Measurements from ENCODE around the gene ARHGAP33. TPM values are rescaled to one million over a fixed set of nuclear protein-coding genes. Genes with fewer than 3 reads are reported as not detected.

Gene ARHGAP33
- total RNA-seq, 1 donor = 2.2 TPM

DNA sequence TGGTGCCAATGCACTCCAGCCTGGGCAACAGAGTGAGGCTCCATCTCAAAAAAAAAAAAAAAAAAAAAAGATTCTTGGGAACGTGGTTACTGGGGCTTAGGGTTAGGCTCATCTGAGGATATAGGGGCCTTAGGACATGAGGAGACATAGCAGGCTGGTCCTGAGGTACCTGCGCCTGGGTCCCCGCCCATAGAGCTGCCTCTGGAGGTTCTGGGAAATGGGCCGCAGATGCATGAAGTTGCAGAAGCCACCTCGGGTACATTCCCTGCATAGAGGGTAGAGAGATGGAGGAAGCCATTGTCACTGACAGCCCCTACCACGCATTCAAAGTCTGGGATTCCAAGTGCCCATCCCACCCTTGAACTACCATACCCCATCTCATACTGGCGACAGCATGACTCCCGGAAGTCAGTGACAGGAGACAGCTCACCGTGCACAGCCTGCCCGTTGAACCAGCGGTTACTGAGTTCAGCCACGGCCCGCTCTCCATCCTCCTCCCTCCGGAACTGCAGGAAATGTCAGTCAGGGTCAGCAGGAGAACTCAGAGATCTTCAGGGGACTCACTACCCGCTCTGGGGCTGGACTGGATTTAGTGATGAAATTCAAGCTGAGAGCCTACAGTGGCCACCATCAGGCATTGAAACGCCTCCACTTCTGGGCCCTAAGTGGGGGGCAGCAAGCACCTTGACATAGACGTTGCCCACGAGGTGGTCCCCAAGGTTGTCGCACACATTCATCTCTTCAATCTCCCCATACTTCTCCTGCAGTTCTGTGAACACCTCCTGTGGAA lies 31.5 kb upstream of the ARHGAP33 start:
- no peaks in the 10 kb centered on the region for H3K9me3 ChIP-seq (ENCODE audit: low read depth, low read length)
- H3K4me2 ChIP-seq (ENCODE audit: insufficient read depth, low read length) = peak overlapping the region; percentile 97
- no peak overlapping the region for H2AFZ ChIP-seq (ENCODE audit: low read length)
- peaks cover 4% of the 10 kb centered on the region for H4K20me1 ChIP-seq (ENCODE audit: insufficient read depth, low read length)
- TF ChIP-seq, protein P1, sequence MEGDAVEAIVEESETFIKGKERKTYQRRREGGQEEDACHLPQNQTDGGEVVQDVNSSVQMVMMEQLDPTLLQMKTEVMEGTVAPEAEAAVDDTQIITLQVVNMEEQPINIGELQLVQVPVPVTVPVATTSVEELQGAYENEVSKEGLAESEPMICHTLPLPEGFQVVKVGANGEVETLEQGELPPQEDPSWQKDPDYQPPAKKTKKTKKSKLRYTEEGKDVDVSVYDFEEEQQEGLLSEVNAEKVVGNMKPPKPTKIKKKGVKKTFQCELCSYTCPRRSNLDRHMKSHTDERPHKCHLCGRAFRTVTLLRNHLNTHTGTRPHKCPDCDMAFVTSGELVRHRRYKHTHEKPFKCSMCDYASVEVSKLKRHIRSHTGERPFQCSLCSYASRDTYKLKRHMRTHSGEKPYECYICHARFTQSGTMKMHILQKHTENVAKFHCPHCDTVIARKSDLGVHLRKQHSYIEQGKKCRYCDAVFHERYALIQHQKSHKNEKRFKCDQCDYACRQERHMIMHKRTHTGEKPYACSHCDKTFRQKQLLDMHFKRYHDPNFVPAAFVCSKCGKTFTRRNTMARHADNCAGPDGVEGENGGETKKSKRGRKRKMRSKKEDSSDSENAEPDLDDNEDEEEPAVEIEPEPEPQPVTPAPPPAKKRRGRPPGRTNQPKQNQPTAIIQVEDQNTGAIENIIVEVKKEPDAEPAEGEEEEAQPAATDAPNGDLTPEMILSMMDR (IDR thresholded peaks at IDR 0.05; ENCODE audit: extremely low read depth, low read depth, low read length) = no peak
- H3K4me1 ChIP-seq (ENCODE audit: insufficient read depth, low read length) = peaks cover 18% of the 10 kb centered on the region
- H3K36me3 ChIP-seq (ENCODE audit: insufficient read depth, low read length) = peaks cover 16% of the 10 kb centered on the region
- DNase-seq (ENCODE audit: insufficient read length, low spot score, missing footprints) = peak; percentile 5
- H3K27me3 ChIP-seq (ENCODE audit: insufficient read depth, low read length) = no peaks in the 10 kb centered on the region
- H3K4me3 ChIP-seq (ENCODE audit: insufficient read depth, low read length) = peak overlapping the region; percentile 87
- H3K79me2 ChIP-seq (ENCODE audit: insufficient read depth, low read length) = peaks cover 26% of the 10 kb centered on the region
- no peak overlapping the region for H3K27ac ChIP-seq (ENCODE audit: low read depth, low read length)

GRCh38 chr19:35744430-35745327 lies 30.7 kb upstream of the ARHGAP33 start:
- Histone ChIP-seq H3K4me2 (ENCODE audit: insufficient read depth, low read length) (peak overlapping the region; percentile 97), H3K79me2 (ENCODE audit: insufficient read depth, low read length) (peaks cover 33% of the 10 kb centered on the region), H3K27ac (ENCODE audit: low read depth, low read length) (peak overlapping the region; percentile 97), H3K9me3 (ENCODE audit: low read depth, low read length) (no peaks in the 10 kb centered on the region), H3K4me1 (ENCODE audit: insufficient read depth, low read length) (peaks cover 26% of the 10 kb centered on the region), H3K4me3 (ENCODE audit: insufficient read depth, low read length) (peak overlapping the region; percentile 87), H2AFZ (ENCODE audit: low read length) (peak overlapping the region; percentile 92), H3K27me3 (ENCODE audit: insufficient read depth, low read length) (no peaks in the 10 kb centered on the region), H4K20me1 (ENCODE audit: insufficient read depth, low read length) (peaks cover 4% of the 10 kb centered on the region), H3K36me3 (ENCODE audit: insufficient read depth, low read length) (peaks cover 13% of the 10 kb centered on the region)
- TF ChIP-seq, protein P1 (IDR thresholded peaks at IDR 0.05; ENCODE audit: extremely low read depth, low read depth, low read length) = peak; percentile 37
- peak; percentile 96 for DNase-seq (ENCODE audit: insufficient read length, low spot score, missing footprints)

GRCh38 chr19:35745328-35746086 lies 29.9 kb upstream of the ARHGAP33 start, which contains the start of the genes PSENEN and U2AF1L4:
Gene PSENEN (plus strand): TSS chr19:35745651. CDS start chr19:35745931, 280 bp downstream.
Gene U2AF1L4 (minus strand): TSS chr19:35745418. CDS start chr19:35745391, 27 bp downstream.
- TF ChIP-seq, protein P1 (IDR thresholded peaks at IDR 0.05; ENCODE audit: extremely low read depth, low read depth, low read length) = no peak
- H3K4me2 ChIP-seq (ENCODE audit: insufficient read depth, low read length) = peak within 1 kb of the TSS; percentile 97
- H3K27me3 ChIP-seq (ENCODE audit: insufficient read depth, low read length) = no peaks in the 10 kb centered on the region
- peak within 1 kb of the TSS; percentile 97 for H3K27ac ChIP-seq (ENCODE audit: low read depth, low read length)
- H4K20me1 ChIP-seq (ENCODE audit: insufficient read depth, low read length) = peaks cover 10% of the 10 kb centered on the region
- peak within 1 kb of the TSS; percentile 87 for H3K4me3 ChIP-seq (ENCODE audit: insufficient read depth, low read length)
- H3K4me1 ChIP-seq (ENCODE audit: insufficient read depth, low read length) = peaks cover 29% of the 10 kb centered on the region
- H3K9me3 ChIP-seq (ENCODE audit: low read depth, low read length) = no peaks in the 10 kb centered on the region
- peaks cover 41% of the 10 kb centered on the region for H3K79me2 ChIP-seq (ENCODE audit: insufficient read depth, low read length)
- H3K36me3 ChIP-seq (ENCODE audit: insufficient read depth, low read length) = peaks cover 13% of the 10 kb centered on the region
- H2AFZ ChIP-seq (ENCODE audit: low read length) = peak within 1 kb of the TSS; percentile 92
- peak; percentile 98 for DNase-seq (ENCODE audit: insufficient read length, low spot score, missing footprints)
